Measurements from ENCODE around the gene LTA.

Gene LTA

GRCh38 chr6:31574106-31575061, 2.3 kb downstream of the LTA start:
- DNase-seq = no peak

- no peak for DNase-seq
These were observed 3.3 kb downstream of the LTA start, which contains the start of gene TNF for GRCh38 chr6:31575335-31575901. Gene TNF (plus strand): TSS chr6:31575565. CDS start chr6:31575742, 177 bp downstream.

GRCh38 chr6:31575952-31576685, 4.0 kb downstream of the LTA start:
- no peak for DNase-seq

GRCh38 chr6:31576897-31577578, 4.9 kb downstream of the LTA start:
- no peak for DNase-seq

GRCh38 chr6:31577579-31577966, 5.5 kb downstream of the LTA start:
- DNase-seq = no peak

GRCh38 chr6:31578184-31579118, 6.4 kb downstream of the LTA start:
- DNase-seq = no peak

GRCh38 chr6:31579119-31579505, 7.0 kb downstream of the LTA start:
- DNase-seq = no peak

GRCh38 chr6:31579546-31580437, 7.7 kb downstream of the LTA start:
- no peak for DNase-seq

GRCh38 chr6:31580438-31580740, 8.3 kb downstream of the LTA start:
- no peak for DNase-seq

- peak; percentile 94 for DNase-seq
These were observed 8.8 kb downstream of the LTA start for GRCh38 chr6:31580807-31581433.

GRCh38 chr6:31581434-31582229, 9.5 kb downstream of the LTA start:
- DNase-seq = no peak

GRCh38 chr6:31582230-31582643, 10.1 kb downstream of the LTA start, which contains the start of gene LTB:
Gene LTB (minus strand): TSS chr6:31582424. CDS start chr6:31582417, 7 bp downstream.
- DNase-seq = no peak

GRCh38 chr6:31585491-31585890, 13.4 kb downstream of the LTA start:
- no peak for DNase-seq

GRCh38 chr6:31586008-31586407, 13.9 kb downstream of the LTA start, which contains the start of gene LST1:
Gene LST1 (plus strand): TSS chr6:31586277. CDS start chr6:31587300, 1,023 bp downstream.
- no peak for DNase-seq

GRCh38 chr6:31586599-31587281, 14.7 kb downstream of the LTA start:
- no peak for DNase-seq

- DNase-seq = no peak
These were observed 16.0 kb downstream of the LTA start for GRCh38 chr6:31587791-31588777.

All from right forelimb (tissue), 1 donor.